ENCODE data around the gene COX6B2.

The COX6B2 gene

GRCh38 chr19:55309448-55309847 lies 45.1 kb downstream of the COX6B2 start:
- Histone ChIP-seq H3K9me3 (ENCODE audit: severe bottlenecking) (no peaks in the 10 kb centered on the region), H3K27me3 (ENCODE audit: insufficient read depth, low read depth, severe bottlenecking) (no peaks in the 10 kb centered on the region), H3K27ac (no peak overlapping the region), H3K36me3 (peaks cover 38% of the 10 kb centered on the region), H3K4me3 (ENCODE audit: low read depth, low read length) (no peak overlapping the region)
- TF ChIP-seq CTCF (IDR thresholded peaks at IDR 0.05; ENCODE audit: low read depth, low read length): no peak
- no peak for DNase-seq

GRCh38 chr19:55308281-55308680 lies 46.2 kb downstream of the COX6B2 start:
- Histone ChIP-seq H3K9me3 (ENCODE audit: severe bottlenecking) (no peaks in the 10 kb centered on the region), H3K27ac (no peak overlapping the region), H3K27me3 (ENCODE audit: insufficient read depth, low read depth, severe bottlenecking) (no peaks in the 10 kb centered on the region), H3K4me3 (ENCODE audit: low read depth, low read length) (no peak overlapping the region), H3K36me3 (peaks cover 48% of the 10 kb centered on the region)
- no peak for TF ChIP-seq CTCF (IDR thresholded peaks at IDR 0.05; ENCODE audit: low read depth, low read length)
- DNase-seq: no peak

- Histone ChIP-seq H3K36me3 (peaks cover 56% of the 10 kb centered on the region), H3K27me3 (ENCODE audit: insufficient read depth, low read depth, severe bottlenecking) (no peaks in the 10 kb centered on the region), H3K9me3 (ENCODE audit: severe bottlenecking) (no peaks in the 10 kb centered on the region), H3K4me3 (ENCODE audit: low read depth, low read length) (no peak overlapping the region), H3K27ac (no peak overlapping the region)
- no peak for TF ChIP-seq CTCF (IDR thresholded peaks at IDR 0.05; ENCODE audit: low read depth, low read length)
- DNase-seq: no peak
Measured at GRCh38 chr19:55306712-55307111, 47.8 kb downstream of the COX6B2 start.

GRCh38 chr19:55305983-55306562 lies 48.4 kb downstream of the COX6B2 start:
- Histone ChIP-seq H3K36me3 (peaks cover 61% of the 10 kb centered on the region), H3K27ac (no peak overlapping the region), H3K9me3 (ENCODE audit: severe bottlenecking) (no peaks in the 10 kb centered on the region), H3K27me3 (ENCODE audit: insufficient read depth, low read depth, severe bottlenecking) (no peaks in the 10 kb centered on the region), H3K4me3 (ENCODE audit: low read depth, low read length) (no peak overlapping the region)
- no peak for DNase-seq
- no peak for TF ChIP-seq CTCF (IDR thresholded peaks at IDR 0.05; ENCODE audit: low read depth, low read length)

GRCh38 chr19:55305491-55305890 lies 49.0 kb downstream of the COX6B2 start:
- peaks cover 63% of the 10 kb centered on the region for H3K36me3 ChIP-seq
- TF ChIP-seq CTCF (IDR thresholded peaks at IDR 0.05; ENCODE audit: low read depth, low read length): no peak

GRCh38 chr19:55304980-55305379 lies 49.5 kb downstream of the COX6B2 start:
- Histone ChIP-seq H3K9me3 (ENCODE audit: severe bottlenecking) (no peaks in the 10 kb centered on the region), H3K27me3 (ENCODE audit: insufficient read depth, low read depth, severe bottlenecking) (no peaks in the 10 kb centered on the region), H3K36me3 (peaks cover 63% of the 10 kb centered on the region), H3K27ac (no peak overlapping the region), H3K4me3 (ENCODE audit: low read depth, low read length) (no peak overlapping the region)
- no peak for TF ChIP-seq CTCF (IDR thresholded peaks at IDR 0.05; ENCODE audit: low read depth, low read length)
- no peak for DNase-seq

More at GRCh38 chr19:55305491-55305890, 49.0 kb downstream of the COX6B2 start:
- peak; percentile 60 for DNase-seq
- no peaks in the 10 kb centered on the region for H3K9me3 ChIP-seq (ENCODE audit: severe bottlenecking)
- H3K4me3 ChIP-seq (ENCODE audit: low read depth, low read length): no peak overlapping the region
- H3K27ac ChIP-seq: no peak overlapping the region
- no peaks in the 10 kb centered on the region for H3K27me3 ChIP-seq (ENCODE audit: insufficient read depth, low read depth, severe bottlenecking)

All from WERI-Rb-1 (cell line).